T follicular helper cell (primary cell): Measurements from ENCODE around the gene DDX28.
A peak's percentile ranks its signal among the peaks of the same experiment; 100 is the strongest.
"Not testable (repeated sequence)": the region's sequence is repeated elsewhere in the genome, so short reads cannot be mapped to it uniquely, and the experiment has no call there.

Experiments used
- DNase-seq: peaks from one replicate; pipeline ENCODE4 v3.0.0-alpha.2; 2020; ENCODE audit warnings: low read depth

The DDX28 gene

DNA sequence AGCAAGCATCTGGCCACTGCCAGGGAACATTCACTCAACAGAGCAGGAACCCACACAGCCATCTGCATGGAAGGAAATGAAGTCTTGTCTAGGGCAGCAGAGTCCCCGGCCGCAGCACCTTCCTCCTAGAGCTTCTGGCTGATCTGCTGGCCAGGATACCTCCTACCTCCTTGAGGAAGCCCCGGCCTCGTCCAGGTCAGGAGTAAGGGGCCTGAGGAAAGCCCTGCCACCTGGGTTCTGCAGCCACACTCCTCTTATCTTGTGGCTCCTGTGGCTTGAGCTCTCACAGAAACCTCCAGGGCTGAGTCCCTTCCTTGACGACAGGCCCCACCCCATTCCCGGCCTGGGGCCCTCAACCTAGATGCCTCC is 29.0 kb downstream of the DDX28 start:
- not testable (repeated sequence) for DNase-seq

GRCh38 chr16:67993207-67994039 is 29.6 kb downstream of the DDX28 start:
- DNase-seq = peak; percentile 66

DNA sequence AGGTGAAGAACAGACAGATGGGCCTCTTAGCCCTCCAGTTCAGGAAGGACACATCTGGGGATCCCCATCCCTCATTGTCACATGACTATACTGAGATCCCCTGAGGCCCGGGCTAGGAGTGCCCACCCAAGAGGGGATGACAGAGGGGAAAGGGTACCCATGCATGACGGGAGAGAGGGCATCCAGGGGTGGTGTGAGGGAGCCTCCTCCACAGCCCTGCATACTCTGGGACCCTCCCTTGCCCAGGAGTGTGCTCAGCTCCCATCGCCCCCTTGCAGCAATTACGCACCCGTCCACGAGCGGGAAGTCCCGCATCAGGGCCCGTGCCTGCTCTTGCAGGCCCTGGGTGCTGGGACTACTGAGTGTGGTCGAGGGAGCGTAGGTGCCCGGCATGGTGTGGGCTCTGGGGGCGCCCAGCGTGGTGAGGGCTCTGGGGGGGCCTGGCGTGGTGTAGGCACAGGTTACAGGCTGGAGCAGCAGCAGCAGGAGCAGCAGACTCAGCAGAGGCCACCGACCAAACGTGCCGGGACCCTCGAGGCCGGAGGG is 30.3 kb downstream of the DDX28 start:
- no peak for DNase-seq

- DNase-seq = no peak
Measured at GRCh38 chr16:67990018-67990386, 33.0 kb downstream of the DDX28 start.

DNA sequence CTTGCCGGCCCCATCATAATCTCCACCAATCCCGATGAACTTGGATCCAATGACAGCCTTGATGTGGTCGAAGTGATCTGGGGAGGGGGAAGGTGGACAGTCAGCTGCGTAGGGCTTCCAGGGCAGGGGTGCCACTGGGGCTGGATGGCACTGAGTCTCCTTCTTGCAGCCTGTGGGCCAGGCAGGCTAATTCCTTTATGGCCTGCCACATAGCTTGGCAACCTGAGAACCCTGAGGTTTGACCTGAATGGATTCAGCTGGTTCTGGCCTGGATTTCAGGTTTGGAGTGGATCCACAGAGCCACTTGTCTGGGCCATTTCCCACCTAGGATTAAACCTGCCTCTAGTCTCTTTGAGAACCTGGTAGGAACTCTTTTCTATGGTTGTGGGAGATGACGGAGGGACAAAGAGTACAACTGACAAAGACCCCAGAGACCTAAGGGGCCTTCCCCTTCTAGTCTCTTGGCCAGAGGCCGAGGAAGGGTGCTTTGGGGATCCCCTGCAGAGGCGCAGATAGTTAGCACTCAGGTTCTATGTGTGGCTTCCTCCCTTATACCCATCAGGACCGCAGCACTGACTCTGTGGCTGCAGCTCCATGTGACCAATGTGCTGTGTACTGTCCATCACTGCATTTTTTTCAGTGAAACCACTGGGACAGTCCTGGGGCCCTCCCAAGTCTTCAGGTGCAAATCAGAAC is 33.6 kb downstream of the DDX28 start:
- no peak for DNase-seq

DNA sequence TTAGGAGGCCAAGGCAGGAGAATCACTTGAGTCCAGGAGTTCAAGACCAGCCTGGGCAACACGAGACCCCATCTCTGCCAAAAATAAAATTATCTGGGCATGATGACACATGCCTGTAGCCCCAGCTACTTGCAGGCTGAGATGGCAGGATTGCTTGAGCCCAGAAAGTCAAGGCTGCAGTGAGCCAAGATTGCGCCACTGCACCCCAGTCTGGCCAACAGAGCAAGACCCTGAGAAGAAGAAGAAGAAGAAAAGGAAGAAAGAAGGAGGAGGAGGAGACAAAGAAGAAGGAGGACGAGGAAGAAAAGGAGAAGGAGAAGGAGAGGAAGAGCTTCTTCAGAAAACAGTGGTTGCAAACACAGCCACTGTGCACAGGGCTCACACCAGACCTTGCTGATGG is 34.4 kb downstream of the DDX28 start:
- no peak for DNase-seq

GRCh38 chr16:67987460-67988160 is 35.4 kb downstream of the DDX28 start:
- no peak for DNase-seq

- no peak for DNase-seq
Measured at GRCh38 chr16:67986949-67987348, 36.1 kb downstream of the DDX28 start.

GRCh38 chr16:67982011-67982696 is 40.9 kb downstream of the DDX28 start:
- DNase-seq = no peak

DNA sequence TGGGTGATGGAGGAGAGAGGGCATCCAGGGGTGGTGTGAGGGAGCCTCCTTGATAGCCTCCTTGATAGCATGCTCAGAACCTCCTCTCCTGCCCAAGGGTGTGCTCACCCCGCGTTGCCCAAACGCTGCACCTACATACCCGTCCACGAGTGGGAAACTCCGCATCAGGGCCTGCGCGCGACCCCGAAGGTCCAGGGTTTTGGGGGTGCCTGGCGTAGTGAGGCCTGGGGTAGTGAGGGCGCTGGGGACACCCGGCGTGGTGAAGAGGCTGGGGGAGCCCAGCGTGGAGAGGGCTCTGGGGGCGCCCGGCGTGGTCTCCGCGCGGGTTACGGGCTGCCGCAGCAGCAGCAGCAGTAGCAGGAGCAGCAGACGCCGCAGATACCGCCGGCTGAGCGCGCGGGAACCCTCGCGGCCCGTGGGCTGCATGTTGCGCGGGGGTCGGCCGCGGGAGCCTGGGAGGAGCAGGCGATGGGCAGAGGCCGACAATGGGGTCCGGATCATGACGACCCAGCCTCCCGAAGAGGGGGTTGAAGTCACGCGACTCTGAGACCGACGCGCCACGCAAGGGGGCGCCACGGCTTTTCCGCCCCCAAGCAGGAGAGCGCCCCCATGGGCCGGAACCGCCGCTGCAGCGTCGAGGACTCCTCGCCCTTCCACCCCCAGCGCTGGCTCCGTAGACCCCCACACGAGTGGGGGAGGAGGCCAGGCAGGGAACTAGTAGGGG is 42.9 kb downstream of the DDX28 start, which contains the start of gene DPEP3:
Gene DPEP3 (minus strand): TSS at position 545 of the 724 bp plus-strand sequence. CDS start 119 bp downstream, at position 426.
- no peak for DNase-seq

DNA sequence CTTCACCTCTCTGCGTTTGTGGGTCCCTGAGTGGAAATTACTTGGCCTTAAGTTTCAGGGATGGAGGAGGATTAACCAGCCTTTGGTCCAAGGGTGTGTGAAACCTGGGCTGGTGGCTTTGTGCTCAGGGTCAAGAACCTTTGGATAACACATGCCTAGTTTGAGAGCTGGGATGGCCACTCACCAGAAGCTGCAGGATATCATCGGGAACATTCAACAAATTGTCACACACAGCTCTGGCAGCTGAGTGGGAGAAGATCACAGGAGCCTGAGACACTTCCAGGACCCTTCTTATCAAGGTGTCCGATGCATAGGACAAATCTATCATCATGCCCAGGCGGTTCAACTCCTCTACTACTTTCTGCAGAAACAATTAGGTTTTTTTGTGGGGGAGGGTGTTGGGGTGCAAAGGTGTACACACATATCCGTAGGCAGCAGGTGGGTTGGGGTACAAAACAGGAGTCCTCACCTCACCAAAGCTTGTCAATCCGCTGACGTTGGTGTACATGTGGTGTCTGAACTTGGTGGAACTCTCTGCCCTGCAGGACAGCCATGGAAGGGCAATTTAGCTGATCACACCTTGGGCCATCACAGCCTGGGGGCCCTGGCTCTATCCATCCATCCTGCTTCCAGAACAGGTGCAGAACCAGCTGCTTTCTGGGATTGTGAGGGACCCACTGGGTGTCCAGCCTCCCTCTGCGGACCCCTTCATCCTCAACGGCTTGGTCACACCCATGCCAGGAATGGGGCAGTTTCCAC is 45.4 kb downstream of the DDX28 start:
- DNase-seq = no peak

GRCh38 chr16:67977005-67977404 is 46.0 kb downstream of the DDX28 start:
- DNase-seq = no peak

DNA sequence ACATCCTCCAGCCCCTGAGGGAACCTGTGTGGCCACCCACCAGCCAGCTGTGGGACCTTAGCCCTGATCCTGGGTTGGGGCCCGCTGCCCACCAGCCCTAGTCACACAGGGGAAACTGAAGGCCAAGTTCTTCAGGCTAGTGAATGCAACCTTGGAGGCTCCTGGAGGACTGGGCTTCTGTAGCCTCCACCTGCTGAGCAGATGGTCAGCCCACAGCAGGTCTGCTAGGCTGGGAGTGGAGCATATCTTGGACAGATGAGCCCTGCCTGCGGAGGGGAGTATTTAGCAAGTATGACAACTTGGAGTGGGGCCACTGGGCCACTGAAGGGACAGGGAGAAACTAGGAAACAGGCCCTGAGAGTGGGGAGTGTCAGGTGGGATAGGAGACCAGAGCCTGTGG is 46.8 kb downstream of the DDX28 start:
- DNase-seq = no peak

DNA sequence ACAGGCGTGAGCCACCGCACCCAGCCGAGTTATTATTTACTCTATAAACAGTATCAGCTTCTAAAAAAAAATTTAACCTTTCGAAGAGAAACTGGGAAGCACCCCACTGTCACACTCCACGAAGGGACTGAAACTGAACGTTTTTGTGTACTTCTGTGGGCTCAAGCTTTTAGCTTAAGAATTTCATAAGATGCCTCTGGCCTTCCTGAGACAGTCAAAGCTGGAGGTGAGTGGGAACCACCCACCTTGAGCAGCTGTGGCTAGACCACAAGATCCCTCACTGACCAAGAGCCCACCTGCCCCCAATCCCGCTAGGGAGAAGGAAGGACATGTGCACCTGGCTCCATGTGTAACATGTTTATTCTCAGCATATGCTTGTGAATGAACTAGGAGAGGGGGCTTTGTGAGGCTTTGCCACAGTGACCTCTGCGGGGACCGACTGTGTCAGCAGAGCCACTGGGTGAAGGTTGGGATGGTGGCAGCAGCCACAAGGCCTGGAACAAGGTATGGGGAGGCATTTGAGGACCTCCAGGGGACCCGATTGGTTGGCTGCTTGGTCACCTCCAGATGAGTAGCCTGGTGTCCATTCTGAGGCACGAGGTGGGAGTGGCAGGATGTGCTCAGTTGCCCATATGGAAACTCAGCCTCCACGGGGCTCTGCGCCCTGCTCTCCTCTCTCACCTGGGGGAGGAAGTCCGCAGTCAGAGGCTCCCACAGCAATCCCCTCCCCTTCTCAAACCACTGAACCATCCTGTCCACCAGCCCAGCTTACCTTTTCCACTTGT is 47.5 kb downstream of the DDX28 start:
- DNase-seq = no peak

GRCh38 chr16:67972285-67972684 is 50.7 kb downstream of the DDX28 start:
- DNase-seq = not testable (repeated sequence)

DNA sequence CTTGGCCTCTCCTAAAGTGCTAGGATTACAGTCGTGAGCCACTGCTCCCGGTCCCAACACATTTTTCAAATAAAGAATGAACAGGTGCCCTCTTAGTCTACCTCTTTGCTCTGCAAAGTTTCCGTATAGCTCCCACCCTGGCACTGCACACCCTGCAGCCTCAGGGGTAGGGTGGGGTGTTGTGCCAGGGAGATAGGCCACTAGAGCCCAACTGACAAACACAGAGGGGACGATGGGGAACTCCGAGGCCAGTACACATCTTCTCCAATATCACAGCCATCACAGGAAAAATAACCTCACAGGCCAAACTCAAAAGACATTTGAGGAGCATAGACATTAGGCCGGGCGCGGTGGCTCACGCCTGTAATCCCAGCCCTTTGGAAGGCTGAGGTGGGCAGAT is 51.9 kb downstream of the DDX28 start:
- DNase-seq = no peak
